NCI-H146 (cell line): ENCODE data around the gene SHC2.
"Not testable (repeated sequence)": the region's sequence is repeated elsewhere in the genome, so short reads cannot be mapped to it uniquely, and the experiment has no call there.

Experiments used
- DNase-seq: peaks from one replicate; lab custom pipeline; 2025; lab: John Stamatoyannopoulos, UW

SHC2 gene

DNA sequence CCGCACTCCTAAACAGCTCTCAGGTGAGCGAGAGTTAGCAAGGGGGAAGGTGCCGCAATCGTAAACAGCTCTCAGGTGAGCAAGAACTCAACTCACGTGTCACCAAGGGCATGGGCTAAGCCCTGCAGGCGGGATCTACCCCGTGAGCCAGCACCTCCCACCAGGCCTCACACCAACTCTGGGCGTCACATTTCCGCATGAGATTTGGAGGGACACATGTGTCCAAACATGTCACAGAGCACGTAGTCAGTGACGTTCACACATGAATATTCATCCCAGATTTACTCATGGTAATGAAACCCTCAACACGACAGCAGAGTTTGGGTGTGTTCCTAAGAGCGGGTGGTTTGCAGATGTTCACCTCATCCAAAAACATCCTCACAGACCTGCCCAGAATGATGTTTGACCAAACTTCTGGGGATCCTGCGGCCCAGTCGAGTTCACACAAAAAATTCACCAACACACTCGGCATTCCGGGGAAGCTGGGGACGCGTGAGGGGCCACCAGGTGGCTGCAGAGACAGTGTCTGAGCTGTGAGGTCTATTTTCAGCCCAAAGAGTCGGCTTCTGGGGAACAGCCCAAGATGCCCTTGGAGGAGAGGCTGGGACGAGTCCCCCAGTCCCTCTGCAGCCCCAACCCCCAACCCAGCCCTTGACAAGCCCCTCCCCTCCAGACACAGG, 71.4 kb downstream of the SHC2 start:
- DNase-seq = no peak

DNA sequence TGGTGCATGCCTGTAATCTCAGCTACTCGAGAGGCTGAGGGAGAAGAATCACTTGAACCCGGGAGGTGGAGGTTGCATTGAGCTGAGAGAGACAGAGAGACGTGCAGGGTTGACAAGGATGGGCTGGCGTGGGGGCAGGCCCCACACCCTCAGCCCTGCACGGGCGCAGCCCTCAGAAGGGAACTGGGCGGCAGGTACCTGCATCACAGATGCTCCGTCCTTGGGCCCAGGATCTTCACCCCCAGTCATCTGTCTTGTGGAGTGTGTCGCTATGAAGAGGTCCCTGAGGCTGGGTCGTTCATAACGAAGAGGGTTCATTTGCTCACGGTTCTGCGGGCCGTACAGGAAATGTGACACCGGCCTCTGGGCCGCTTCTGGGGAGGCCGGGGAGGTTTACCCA, 72.1 kb downstream of the SHC2 start:
- DNase-seq = no peak

DNA sequence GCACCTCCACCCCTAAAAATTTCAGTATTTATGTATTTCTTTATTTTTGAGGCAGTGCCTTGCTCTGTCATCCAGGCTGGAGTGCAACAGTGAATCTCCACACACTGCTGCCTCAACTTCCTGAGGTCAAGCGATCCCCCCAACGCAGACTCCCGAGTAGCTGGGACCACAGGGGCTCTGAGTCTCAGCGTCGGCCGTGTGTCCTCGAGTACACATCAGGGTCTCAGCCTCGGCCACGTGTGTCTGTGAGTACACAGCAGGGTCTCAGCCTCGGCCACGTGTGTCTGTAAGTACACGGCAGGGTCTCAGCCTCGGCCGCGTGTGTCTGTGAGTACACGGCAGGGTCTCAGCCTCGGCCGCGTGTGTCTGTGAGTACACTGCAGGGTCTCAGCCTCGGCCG, 73.1 kb downstream of the SHC2 start:
- no peak for DNase-seq

DNA sequence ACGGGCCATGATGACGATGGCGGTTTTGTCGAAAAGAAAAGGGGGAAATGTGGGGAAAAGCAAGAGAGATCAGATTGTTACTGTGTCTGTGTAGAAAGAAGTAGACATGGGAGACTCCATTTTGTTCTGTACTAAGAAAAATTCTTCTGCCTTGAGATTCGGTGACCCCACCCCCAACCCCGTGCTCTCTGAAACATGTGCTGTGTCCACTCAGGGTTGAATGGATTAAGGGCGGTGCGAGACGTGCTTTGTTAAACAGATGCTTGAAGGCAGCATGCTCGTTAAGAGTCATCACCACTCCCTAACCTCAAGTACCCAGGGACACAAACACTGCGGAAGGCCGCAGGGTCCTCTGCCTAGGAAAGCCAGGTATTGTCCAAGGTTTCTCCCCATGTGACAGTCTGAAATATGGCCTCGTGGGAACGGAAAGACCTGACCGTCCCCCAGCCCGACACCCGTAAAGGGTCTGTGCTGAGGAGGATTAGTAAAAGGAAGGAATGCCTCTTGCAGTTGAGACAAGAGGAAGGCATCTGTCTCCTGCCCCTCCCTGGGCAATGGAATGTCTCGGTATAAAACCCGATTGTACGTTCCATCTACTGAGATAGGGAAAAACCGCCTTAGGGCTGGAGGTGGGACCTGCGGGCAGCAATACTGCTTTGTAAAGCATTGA, 74.1 kb downstream of the SHC2 start:
- not testable (repeated sequence) for DNase-seq

DNA sequence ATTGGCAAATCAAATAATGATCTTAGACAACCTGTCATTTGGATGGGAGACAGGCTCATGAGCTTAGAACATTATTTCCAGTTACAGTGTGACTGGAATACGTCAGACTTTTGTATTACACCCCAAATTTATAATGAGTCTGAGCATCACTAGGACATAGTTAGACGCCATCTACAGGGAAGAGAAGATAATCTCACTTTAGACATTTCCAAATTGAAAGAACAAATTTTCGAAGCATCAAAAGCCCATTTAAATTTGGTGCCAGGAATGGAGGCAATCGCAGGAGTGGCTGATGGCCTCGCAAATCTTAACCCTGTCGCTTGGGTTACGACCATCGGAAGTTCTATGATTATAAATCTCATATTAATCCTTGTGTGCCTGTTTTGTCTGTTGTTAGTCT, 74.6 kb downstream of the SHC2 start:
- not testable (repeated sequence) for DNase-seq

DNA sequence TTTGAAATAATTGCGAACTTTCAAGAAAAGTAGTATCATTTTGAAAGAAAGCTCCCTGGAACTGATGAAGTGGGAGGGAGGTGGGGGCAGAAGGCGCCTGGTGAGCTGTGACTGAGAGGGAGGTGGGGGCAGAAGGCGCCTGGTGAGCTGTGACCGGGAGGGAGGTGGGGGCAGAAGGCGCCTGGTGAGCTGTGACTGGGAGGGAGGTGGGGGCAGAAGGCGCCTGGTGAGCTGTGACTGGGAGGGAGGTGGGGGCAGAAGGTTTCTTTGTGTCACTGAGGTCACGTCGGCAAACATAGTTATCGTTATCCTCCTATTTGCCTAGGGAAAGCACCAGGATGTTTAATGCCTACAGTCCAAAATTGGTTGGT, 76.0 kb downstream of the SHC2 start:
- DNase-seq = no peak

DNA sequence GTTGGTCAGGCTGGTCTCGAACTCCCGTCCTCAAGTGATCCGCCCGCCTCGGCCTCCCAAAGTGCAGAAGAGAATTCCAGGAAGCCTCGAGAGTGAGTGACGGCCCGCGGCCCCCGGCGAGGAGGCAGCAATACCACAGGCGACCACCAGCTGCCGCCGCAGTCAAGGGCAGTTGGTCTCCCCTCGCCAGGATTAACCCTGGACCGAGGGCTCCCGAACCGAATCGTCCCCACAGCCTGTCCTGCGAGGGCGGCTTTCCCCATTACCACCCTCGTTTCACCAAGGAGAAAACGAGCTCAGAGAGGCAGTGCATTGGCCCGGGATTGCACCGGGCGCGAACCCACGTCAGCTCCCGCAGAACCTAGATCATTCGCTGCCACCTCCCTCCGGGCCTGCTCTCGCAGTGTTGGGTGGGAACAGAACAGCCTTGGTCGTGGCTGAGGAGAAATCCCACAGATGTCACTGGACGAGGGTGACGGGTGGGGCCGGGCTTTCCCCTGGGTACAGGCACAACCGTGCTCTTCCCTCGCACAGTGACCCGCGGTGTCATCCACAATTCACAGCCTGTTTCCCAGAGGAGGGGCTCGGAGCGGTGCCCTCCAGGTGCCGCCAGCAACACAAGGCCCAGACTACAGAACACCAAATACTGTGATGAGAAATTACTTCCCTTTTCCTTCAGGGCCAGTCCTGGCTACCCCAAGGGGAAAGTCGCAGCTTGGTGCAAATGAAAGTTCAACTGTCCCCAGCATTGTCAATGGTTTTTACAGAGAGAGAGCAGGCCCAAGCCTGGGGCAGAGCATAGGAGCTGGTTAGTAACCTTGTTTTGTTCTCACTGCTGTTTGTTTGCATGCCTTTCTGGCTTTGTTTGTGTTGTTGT, 76.7 kb downstream of the SHC2 start:
- DNase-seq = no peak

DNA sequence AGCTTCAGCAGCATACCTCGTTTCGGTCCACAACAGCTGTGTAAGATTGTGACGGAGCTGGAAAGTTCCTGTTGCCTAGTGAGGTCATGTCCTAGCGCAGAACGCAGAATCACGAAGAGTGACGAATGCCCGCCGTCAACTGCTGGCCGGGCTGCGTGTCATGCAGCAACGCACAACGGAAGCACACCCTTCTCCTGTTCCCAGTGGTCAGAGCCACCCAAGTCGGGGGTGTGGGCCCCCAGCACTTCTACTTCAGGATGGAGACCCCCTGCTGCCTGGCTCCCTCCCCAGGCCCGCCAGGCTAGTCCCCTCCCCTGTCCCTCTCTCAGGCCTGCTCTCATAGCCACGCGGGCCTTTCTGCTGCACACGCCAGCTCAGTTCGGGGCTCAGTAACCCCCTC, 77.8 kb downstream of the SHC2 start:
- DNase-seq = no peak

DNA sequence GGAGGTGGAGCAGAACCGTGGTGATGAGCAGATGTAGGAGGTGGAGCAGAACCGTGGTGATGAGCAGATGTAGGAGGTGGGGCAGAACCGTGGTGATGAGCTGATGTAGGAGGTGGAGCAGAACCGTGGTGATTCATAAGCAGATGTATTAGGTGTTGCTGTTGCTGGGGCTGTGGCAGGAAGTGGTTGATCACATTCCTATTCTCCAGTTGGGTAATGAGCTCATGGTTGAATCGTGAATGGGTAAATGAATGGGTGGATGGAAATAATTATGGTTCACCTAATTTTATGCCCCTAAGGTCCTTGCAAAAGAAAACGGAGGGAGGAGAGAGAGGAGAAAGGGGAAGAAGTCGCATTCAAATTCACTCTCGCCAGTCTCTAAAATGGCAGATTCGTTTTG, 78.3 kb downstream of the SHC2 start:
- DNase-seq = not testable (repeated sequence)

DNA sequence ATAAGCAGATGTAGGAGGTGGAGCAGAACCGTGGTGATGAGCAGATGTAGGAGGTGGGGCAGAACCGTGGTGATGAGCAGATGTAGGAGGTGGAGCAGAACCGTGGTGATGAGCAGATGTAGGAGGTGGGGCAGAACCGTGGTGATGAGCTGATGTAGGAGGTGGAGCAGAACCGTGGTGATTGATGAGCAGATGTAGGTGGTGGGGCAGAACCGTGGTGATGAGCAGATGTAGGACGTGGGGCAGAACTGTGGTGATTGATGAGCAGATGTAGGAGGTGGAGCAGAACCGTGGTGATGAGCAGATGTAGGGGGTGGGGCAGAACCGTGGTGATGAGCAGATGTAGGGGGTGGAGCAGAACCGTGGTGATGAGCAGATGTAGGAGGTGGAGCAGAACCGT, 78.9 kb downstream of the SHC2 start:
- not testable (repeated sequence) for DNase-seq

DNA sequence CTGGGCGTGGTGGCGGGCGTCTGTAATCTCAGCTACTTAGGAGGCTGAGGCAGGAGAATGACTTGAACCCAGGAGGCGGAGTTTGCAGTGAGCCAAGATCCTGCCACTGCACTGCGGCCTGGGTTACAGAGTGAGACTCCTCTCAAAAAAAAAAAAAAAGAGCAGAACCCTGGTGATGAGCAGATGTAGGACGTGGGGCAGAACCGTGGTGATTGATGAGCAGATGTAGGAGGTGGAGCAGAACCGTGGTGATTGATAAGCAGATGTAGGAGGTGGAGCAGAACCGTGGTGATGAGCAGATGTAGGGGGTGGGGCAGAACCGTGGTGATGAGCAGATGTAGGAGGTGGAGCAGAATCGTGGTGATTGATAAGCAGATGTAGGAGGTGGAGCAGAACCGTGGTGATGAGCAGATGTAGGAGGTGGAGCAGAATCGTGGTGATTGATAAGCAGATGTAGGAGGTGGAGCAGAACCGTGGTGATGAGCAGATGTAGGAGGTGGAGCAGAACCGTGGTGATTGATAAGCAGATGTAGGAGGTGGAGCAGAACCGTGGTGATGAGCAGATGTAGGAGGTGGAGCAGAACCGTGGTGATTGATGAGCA, 80.1 kb downstream of the SHC2 start:
- not testable (repeated sequence) for DNase-seq

DNA sequence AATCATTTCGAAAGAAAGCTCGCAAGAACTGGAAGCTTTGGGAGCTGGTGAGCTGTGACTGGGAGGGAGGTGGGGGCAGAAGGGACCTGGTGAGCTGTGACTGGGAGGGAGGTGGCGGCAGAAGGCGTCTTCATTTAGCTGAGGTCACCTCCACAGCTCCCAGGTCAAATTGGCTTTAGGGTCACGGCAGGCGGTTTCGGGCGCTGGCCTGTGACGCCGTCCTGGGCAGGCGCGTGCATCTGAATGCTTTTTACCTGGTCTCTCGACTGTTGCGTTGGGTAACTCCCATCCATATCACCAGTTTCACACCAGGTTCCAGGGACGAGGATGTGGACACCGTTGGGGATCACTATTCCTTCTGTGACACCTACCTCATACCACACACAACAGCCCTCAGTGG, 81.0 kb downstream of the SHC2 start:
- no peak for DNase-seq

DNA sequence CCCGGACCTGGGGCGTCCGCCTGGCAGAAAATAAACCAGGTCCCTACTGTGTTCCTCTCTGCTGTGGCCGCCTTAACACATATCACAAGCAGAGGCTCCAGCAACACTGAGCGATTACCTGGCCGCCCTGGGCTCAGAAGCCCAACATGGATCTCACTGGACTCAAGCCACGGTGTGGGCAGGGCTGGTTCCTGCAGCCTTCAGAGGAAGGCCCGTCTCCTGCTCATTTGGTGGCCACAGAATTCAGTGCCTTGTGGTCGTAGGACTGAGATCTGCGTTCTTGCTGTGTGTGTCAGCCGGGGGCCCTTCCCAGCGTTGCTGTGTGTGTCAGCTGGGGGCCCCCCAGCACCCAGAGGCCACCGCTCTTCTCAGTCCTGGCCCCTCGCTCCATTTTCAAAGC, 82.1 kb downstream of the SHC2 start:
- DNase-seq = no peak

DNA sequence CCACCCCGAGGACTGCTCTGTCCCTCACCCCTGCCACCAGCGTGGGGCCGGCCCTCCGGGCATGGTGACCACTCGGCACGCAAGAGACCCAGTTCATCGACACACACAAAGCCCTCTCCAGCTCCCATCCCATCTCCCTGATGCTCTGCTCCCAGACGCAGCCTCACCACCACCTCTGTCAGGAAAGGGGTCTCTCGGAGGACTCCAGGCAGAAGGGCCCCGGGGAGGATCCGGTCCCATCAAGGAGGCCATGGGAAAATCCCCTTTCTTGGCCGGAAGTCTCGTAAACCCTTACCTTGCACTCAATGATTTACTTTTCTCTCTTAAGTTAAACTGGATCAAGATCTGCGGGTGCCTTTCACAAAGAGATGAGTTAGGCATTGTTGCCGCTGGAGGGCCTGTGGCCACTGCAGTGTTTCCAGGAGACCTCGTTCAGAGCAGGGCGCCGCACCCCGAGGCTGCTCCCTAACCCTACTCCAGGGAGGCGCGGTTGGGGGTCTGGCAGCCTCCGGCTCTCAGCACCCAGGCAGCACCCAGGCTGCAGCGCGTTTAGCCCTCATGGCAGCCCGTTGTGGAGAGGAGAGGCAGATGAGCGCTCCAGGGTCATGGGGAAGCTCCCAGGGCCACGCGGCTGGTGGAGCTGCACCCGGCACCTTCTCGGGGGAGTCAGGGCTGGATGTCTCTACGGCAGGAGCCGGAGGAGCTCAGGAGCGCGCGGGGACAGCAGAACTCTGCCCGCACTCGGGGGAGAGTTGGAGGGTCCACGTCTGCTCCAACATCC, 82.8 kb downstream of the SHC2 start:
- no peak for DNase-seq

DNA sequence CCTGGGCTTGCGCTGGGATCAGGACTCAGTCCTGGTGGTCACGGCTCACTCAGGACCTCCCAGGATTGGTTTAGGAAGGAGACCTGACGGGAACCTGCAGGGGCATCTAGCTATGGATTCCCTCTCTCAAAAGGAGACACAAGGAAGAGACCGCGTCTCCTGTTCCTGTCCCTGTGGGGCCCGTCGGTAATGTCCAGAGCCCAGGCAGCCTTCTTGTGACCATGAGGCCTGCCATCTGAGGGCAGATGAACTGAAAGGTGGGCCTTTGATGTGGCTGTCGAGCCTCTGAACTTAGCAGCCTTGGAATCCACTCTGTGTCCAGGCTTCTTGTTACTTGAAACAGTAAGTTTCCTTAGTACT, 84.7 kb downstream of the SHC2 start:
- DNase-seq = no peak

DNA sequence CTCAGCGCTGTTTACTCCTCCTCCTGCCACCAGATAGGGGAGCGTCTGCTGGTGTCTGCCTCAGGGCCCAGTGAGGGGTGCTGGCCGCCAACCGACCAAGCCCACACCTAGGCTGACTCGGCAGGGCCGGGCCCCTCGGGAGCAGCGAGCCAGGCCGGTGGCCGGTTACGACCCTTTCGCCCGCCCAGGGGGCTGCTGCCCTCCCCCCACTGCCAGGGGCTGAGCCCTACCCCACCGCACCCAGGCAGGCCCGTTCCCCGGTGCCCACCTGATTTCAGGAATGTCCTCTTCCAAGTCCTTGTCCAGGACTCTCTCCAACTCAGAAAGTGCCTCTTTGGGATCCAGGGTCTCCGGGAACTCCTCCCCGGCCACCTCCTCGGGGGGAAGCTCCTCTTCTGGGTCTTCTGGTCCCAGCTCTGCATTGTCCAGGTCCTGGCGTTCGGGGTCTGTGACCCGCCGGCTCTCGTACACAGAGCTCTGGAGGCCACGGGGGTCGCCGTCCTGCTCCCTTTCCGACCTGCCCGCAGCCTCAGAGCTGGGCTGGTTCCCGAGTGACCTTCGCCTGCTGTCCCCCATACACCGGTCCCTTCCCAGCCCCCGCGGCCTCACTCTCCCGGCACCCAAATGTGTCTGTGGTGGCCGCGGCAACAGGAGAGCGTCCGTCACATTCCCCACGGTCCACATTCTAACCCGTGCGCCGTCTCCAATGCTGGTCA, 85.3 kb downstream of the SHC2 start:
- DNase-seq = no peak

DNA sequence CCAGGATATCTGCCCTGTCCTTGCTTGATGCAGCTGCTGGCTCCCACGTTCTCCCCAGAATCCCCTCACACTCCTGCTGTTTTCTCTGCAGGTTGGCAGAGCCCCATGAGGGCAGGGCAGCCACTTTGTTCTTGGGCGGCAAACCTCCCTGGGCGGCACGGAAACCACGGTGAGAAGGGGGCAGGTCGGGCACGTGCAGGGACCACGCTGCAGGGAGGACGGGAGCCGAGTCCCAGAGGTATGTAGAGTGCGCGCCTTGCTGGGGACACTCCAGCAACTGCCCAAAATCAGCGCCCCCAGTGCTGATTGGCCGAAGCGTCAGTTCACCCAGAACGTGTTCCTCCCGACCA, 86.0 kb downstream of the SHC2 start:
- no peak for DNase-seq

DNA sequence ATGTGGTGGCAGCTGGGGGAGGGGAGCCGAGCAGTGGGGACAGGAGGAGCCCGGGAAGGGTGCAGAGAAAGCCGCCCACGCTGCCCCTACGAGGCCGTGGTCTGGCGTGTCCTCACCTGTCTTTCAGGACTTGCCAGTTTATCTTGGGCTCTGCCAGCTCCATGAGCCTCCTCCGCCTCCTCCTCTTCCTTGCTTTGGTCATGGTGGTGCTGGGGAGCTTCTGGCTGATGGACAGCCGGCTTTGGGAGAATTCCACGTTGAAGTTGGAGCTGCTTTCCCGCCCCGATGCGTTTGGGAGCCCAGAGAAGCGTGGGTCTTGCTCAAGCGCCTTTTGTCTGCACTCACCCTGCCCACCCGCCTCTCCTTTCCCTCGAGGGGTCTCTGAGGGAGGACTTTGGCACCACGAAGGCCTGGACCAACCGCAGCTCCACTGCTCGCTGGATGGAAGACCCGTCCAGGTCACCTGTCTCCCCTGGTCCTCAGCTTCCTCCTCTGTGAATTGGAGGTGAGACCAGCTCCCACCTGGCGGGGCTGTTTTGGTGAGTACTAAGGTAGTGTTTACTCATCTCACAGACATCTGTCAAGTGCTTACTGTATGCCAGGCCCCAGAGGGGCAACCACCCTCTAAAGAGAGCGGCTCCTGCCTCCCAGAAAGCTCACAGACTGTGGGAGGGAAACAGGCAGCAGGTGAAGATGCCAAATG, 86.5 kb downstream of the SHC2 start:
- no peak for DNase-seq

DNA sequence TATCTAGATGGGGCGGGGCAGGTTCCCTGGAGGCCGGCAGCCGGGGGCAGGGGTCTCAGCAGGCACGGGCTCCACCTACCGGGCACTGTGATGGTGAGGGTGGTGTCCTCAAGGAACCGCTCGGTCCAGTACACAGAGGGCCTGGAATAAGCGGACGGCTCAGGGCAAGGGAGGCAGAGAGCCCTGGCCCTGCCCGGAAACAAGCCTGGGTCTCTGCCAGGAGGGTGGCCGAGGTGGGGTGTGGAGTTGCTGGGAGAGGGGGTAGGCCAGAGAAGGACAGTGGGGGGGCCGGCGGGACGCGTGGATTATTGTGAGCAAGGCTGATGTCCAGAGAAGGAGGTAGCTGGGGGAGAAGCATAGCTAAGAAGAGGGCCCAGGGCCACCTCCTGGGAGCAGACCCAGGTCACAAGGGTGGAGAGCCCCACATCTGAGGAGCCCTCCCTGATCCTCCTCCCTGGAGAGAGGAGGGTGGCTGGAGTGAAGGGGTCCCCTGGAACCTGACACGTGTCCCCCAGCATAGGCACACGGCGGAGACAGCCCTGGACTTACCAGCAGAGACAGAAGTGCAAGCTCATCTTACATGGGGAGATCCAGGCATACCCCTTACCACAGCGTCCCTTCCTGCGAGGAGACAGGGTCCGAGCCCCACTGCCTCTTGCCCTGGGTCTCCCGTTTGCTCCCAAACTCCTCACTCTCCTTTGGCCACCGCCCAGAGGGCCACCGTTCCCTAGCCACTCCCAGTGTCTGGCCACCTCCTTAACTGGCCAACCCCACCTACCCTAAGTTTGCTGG, 87.2 kb downstream of the SHC2 start:
- DNase-seq = no peak

DNA sequence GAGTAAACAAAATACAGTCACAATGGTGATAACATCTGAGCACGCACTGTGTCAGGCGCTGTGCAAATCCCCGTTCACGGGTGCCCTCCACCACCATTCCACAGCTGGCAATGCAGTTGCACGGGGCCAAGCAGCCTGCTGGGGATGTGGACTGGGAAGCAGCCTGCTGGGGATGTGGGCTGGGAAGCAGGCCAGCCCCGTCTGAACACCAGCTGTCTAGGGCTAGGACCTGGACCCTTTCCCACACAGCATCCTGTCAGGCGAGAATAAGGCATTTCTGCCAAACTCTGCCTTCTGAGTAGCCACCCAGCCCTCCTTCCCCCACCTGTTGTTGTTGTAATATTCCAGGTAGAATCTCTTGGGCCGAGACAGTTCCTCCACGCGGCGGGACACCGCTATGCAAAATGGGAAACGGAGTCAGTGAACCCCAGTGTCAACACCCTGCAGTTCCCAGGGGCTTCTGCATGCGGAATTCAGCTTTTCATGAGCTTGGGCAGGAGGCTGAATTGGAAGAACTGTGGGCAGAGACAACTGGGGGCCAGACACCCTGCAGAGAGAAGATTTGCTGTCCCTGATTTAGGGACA, 88.4 kb downstream of the SHC2 start:
- no peak for DNase-seq
